ENCODE data around the gene SUZ12. TPM values are rescaled to one million over a fixed set of nuclear protein-coding genes. Genes with fewer than 3 reads are reported as not detected.

SUZ12 gene
- total RNA-seq, 3 donors from 2014 or later (not counting 1 experiment from before 2014, with no cell fraction given) = 31.5 to 37.0 (median 32.3) TPM

- no peaks in the 10 kb centered on the region for H3K4me1 Mint-ChIP-seq
- no peaks in the 10 kb centered on the region for H3K9me3 Mint-ChIP-seq
- no peak overlapping the region for H3K4me3 Mint-ChIP-seq
These were observed 18.1 kb upstream of the SUZ12 start for GRCh38 chr17:31918701-31919128.

GRCh38 chr17:31919802-31920525 lies 16.8 kb upstream of the SUZ12 start:
- no peak for TF ChIP-seq CTCF (IDR thresholded peaks at IDR 0.05)
- no peak overlapping the region for H3K4me3 Mint-ChIP-seq
- no peaks in the 10 kb centered on the region for H3K4me1 Mint-ChIP-seq
- Histone ChIP-seq H3K4me3 (ENCODE audit: low read length) (no peak overlapping the region), H3K36me3 (ENCODE audit: control insufficient read depth, insufficient read depth, low read length) (no peaks in the 10 kb centered on the region), H3K27me3 (ENCODE audit: control insufficient read depth, insufficient read depth, low read length) (no peaks in the 10 kb centered on the region), H3K9me3 (ENCODE audit: control insufficient read depth, insufficient read depth, low read length) (no peaks in the 10 kb centered on the region), H3K4me1 (ENCODE audit: control insufficient read depth, insufficient read depth, low read length) (no peaks in the 10 kb centered on the region), H3K27ac (ENCODE audit: low read length) (no peak overlapping the region)
- ATAC-seq (no peak), DNase-seq (no peak)
- H3K27me3 Mint-ChIP-seq (ENCODE audit: low read depth in 2 of 2) = peaks cover 17 to 24% of the 10 kb centered on the region in 2 donors
- 80% methylated on average over 10 of the region's 10 CpGs for WGBS (ENCODE audit: insufficient coverage)
- no peaks in the 10 kb centered on the region for H3K9me3 Mint-ChIP-seq
- H3K36me3 Mint-ChIP-seq = no peaks in the 10 kb centered on the region
- intact Hi-C loops (cut with micrococcal nuclease) = no loop called here
- no peak overlapping the region for H3K27ac Mint-ChIP-seq

More at GRCh38 chr17:31918701-31919128, 18.1 kb upstream of the SUZ12 start:
- H3K36me3 Mint-ChIP-seq = no peaks in the 10 kb centered on the region
- intact Hi-C loops (cut with micrococcal nuclease) = no loop called here
- H3K36me3 ChIP-seq (ENCODE audit: control insufficient read depth, insufficient read depth, low read length) = no peaks in the 10 kb centered on the region
- H3K4me1 ChIP-seq (ENCODE audit: control insufficient read depth, insufficient read depth, low read length) = no peaks in the 10 kb centered on the region
- DNase-seq (no peak), ATAC-seq (no peak)
- H3K27ac Mint-ChIP-seq = no peak overlapping the region
- peaks cover 17 to 24% of the 10 kb centered on the region in 2 donors for H3K27me3 Mint-ChIP-seq (ENCODE audit: low read depth in 2 of 2)
- no peak overlapping the region for H3K27ac ChIP-seq (ENCODE audit: low read length)
- TF ChIP-seq CTCF (IDR thresholded peaks at IDR 0.05) = no peak
- H3K27me3 ChIP-seq (ENCODE audit: control insufficient read depth, insufficient read depth, low read length) = no peaks in the 10 kb centered on the region
- 90% methylated on average over 4 of the region's 4 CpGs for WGBS (ENCODE audit: insufficient coverage)
- H3K4me3 ChIP-seq (ENCODE audit: low read length) = no peak overlapping the region
- H3K9me3 ChIP-seq (ENCODE audit: control insufficient read depth, insufficient read depth, low read length) = no peaks in the 10 kb centered on the region

GRCh38 chr17:31926100-31926729 lies 10.6 kb upstream of the SUZ12 start:
- Histone ChIP-seq H3K27me3 (ENCODE audit: control insufficient read depth, insufficient read depth, low read length) (no peaks in the 10 kb centered on the region), H3K27ac (ENCODE audit: low read length) (no peak overlapping the region), H3K9me3 (ENCODE audit: control insufficient read depth, insufficient read depth, low read length) (no peaks in the 10 kb centered on the region), H3K4me1 (ENCODE audit: control insufficient read depth, insufficient read depth, low read length) (no peaks in the 10 kb centered on the region), H3K36me3 (ENCODE audit: control insufficient read depth, insufficient read depth, low read length) (no peaks in the 10 kb centered on the region), H3K4me3 (ENCODE audit: low read length) (no peak overlapping the region)
- ATAC-seq = peak in 1 of 3 donors; percentile 38
- H3K4me1 Mint-ChIP-seq = no peaks in the 10 kb centered on the region
- 100% methylated on average over 4 of the region's 5 CpGs for WGBS (ENCODE audit: insufficient coverage)
- H3K27me3 Mint-ChIP-seq (ENCODE audit: low read depth in 2 of 2) = no peaks in the 10 kb centered on the region
- TF ChIP-seq CTCF (IDR thresholded peaks at IDR 0.05) = no peak
- H3K36me3 Mint-ChIP-seq = no peaks in the 10 kb centered on the region
- no peak overlapping the region for H3K4me3 Mint-ChIP-seq
- DNase-seq = no peak
- no peaks in the 10 kb centered on the region for H3K9me3 Mint-ChIP-seq
- no peak overlapping the region for H3K27ac Mint-ChIP-seq
- intact Hi-C loops (cut with micrococcal nuclease) = no loop called here
